Panc1 (cell line): Measurements from ENCODE around the gene PACC1. TPM values are rescaled to one million over a fixed set of nuclear protein-coding genes. Genes with fewer than 3 reads are reported as not detected.

Source experiments
- ATAC-seq: fragments of 200-7000 bp; cut with Tn5 transposase; 2 replicates; pipeline ENCODE4 v1.9.1; 2020; ENCODE audit warnings: mild to moderate bottlenecking, moderate library complexity
- BruUV-seq: library from RNA; stranded (reverse); fragments of 400-500 nt; replicated peaks from 2 replicates; lab custom pipeline; 2021; lab: Mats Ljungman, UMichigan
- CTCF ChIA-PET: fragments of 300-600 bp; sonication (Branson Sonifier 250); formaldehyde crosslinking; loops from one replicate; lab custom pipeline; 2022; ENCODE audit warnings: antibody characterized with exemption; lab: Charles Lee
- POLR2A ChIA-PET: fragments of 300-600 bp; sonication (Branson Sonifier 250); formaldehyde crosslinking; loops from one replicate; lab custom pipeline; 2022; ENCODE audit warnings: antibody characterized with exemption; lab: Charles Lee
- DNase-seq: peaks from one replicate; pipeline ENCODE4 v3.0.0-alpha.2; 2010; ENCODE audit warnings: low read depth, low spot score
- H3K27ac ChIP-seq: 2 replicates; pipeline ENCODE4 v1.5.1; 2011; ENCODE audit warnings: mild to moderate bottlenecking, low read length, inconsistent platforms
- H3K27me3 ChIP-seq: fragments of 200-500 bp; sonication (Bioruptor generic); 2 replicates; pipeline ENCODE4 v1.6.0; 2014; ENCODE audit warnings: low read length, inconsistent platforms; ENCODE audit not compliant: control insufficient read depth, insufficient read depth
- H3K36me3 ChIP-seq: fragments of 200-500 bp; sonication (Bioruptor generic); 2 replicates; pipeline ENCODE4 v1.5.1; 2014; ENCODE audit warnings: inconsistent platforms, mild to moderate bottlenecking, low read length, moderate library complexity; ENCODE audit not compliant: control insufficient read depth, insufficient read depth
- H3K4me1 ChIP-seq: 2 replicates; pipeline ENCODE4 v1.5.1; 2011; ENCODE audit warnings: inconsistent platforms, mild to moderate bottlenecking, low read length, moderate library complexity; ENCODE audit not compliant: control insufficient read depth, insufficient read depth
- H3K4me3 ChIP-seq, 2 experiments: 2 replicates each; pipeline ENCODE4 v1.5.1; 2011 to 2012; ENCODE audit warnings: low read depth in 2 of 2, low read length in 2 of 2, mild to moderate bottlenecking in 2 of 2, inconsistent platforms in 1 of 2, moderate library complexity in 1 of 2
- H3K9me3 ChIP-seq: fragments of 200-500 bp; sonication (Bioruptor generic); 2 replicates; pipeline ENCODE4 v1.5.1; 2014; ENCODE audit warnings: low read depth, mild to moderate bottlenecking, inconsistent platforms, low read length, moderate library complexity; ENCODE audit not compliant: control insufficient read depth, insufficient read depth
- CTCF ChIP-seq: fragments of 450-650 bp; IDR thresholded peaks from 2 replicates; pipeline ENCODE4 v1.5.1; 2017; ENCODE audit warnings: mild to moderate bottlenecking
- POLR2AphosphoS5 ChIP-seq: IDR thresholded peaks from 2 replicates; pipeline ENCODE4 v1.6.1; 2012; ENCODE audit warnings: mild to moderate bottlenecking, low read depth, low read length, moderate library complexity
- REST ChIP-seq, 2 experiments: IDR thresholded peaks; 2 replicates each; pipeline ENCODE4 v1.6.1; 2011 to 2012; ENCODE audit warnings: low read depth in 2 of 2, control low read depth in 1 of 2, low read length in 1 of 2, mild to moderate bottlenecking in 1 of 2, moderate library complexity in 1 of 2; ENCODE audit not compliant: insufficient read depth in 1 of 2
- SIN3A ChIP-seq: IDR thresholded peaks from 2 replicates; pipeline ENCODE4 v1.6.1; 2012; ENCODE audit warnings: low read depth, mild to moderate bottlenecking, low read length, moderate library complexity, borderline replicate concordance; ENCODE audit not compliant: insufficient read depth
- TCF7L2 ChIP-seq: IDR thresholded peaks from 2 replicates; pipeline ENCODE4 v1.6.1; 2011; ENCODE audit warnings: mild to moderate bottlenecking, low read depth, low read length, inconsistent platforms
- in situ Hi-C: cut with HindIII; loops from 2 replicates; pipeline ENCODE4 v1.10.0; 2016; ENCODE audit warnings: low sequenced_read_pairs, low pct_unique_long_range_greater_than_20kb
- intact Hi-C: fragments of 100-400 bp; cut with micrococcal nuclease; formaldehyde crosslinking; loops from one replicate; pipeline ENCODE4 v1.10.0; 2022; ENCODE audit not compliant: unreplicated experiment
- total RNA-seq: library from RNA; stranded (reverse); gene quantifications from one replicate; pipeline ENCODE4 v1.2.1, GENCODE V29; 2021; ENCODE audit not compliant: unreplicated experiment

Gene PACC1
- total RNA-seq, 1 experiment from 2014 or later: 11.5 TPM

GRCh38 chr1:212432661-212433576 is 18.2 kb upstream of the PACC1 start, which contains the start of gene NENF:
NENF (plus strand) TSS chr1:212432920; CDS start chr1:212432944, 24 bp downstream.
- in situ Hi-C loops: no loop called here
- Histone ChIP-seq H3K27me3 (no peaks in the 10 kb centered on the region), H3K4me1 (peaks cover 3% of the 10 kb centered on the region; the same call in 1 of the 2 replicates), H3K9me3 (no peaks in the 10 kb centered on the region), H3K36me3 (no peaks in the 10 kb centered on the region; the same call in 1 of the 2 replicates), H3K4me3 (peak within 1 kb of the TSS; percentile 72 to 80), H3K27ac (peak within 1 kb of the TSS; percentile 97)
- no peak for DNase-seq
- ChIA-PET CTCF (interaction anchor here (0.6 kb wide), 1 partner anchor 141 kb away, joined by 3 read pairs; no protein-coding TSS in a partner anchor), POLR2A (interaction anchor here (0.6 kb wide), 2 partner anchors 176 to 367 kb away, joined by 5 to 12 read pairs; partner anchors contain the start of gene ATF3)
- ATAC-seq: peak; percentile 100
- BruUV-seq: no TSS peak
- TF ChIP-seq POLR2AphosphoS5 (peak; percentile 76), CTCF (no peak), REST (IDR thresholded peaks at IDR 0.05; ENCODE audit: insufficient read depth in 1 of 2, low read depth in 2 of 2, low read length in 1 of 2) (peak; percentile 30 to 61; a peak in 2 of 4 replicates)
- intact Hi-C loops: no loop called here

GRCh38 chr1:212432272-212432660 is 17.6 kb upstream of the PACC1 start:
- intact Hi-C loops (no loop called here), in situ Hi-C loops (no loop called here)
- peak overlapping the region; percentile 62 to 72 for H3K4me3 ChIP-seq
- peak overlapping the region; percentile 97 for H3K27ac ChIP-seq
- ATAC-seq: no peak
- ChIA-PET POLR2A (no interaction called here), CTCF (no interaction called here)
- no peaks in the 10 kb centered on the region for H3K9me3 ChIP-seq
- no peak for TF ChIP-seq SIN3A
- no peak for TF ChIP-seq POLR2AphosphoS5
- no peak for TF ChIP-seq TCF7L2
- BruUV-seq: TSS peak; percentile 87
- no peaks in the 10 kb centered on the region; the same call in 1 of the 2 replicates for H3K36me3 ChIP-seq
- no peaks in the 10 kb centered on the region for H3K27me3 ChIP-seq
- peaks cover 3% of the 10 kb centered on the region; the same call in 1 of the 2 replicates for H3K4me1 ChIP-seq
- no peak for DNase-seq
